H1 (cell line): Measurements from ENCODE around the gene AHI1. TPM values are rescaled to one million over a fixed set of nuclear protein-coding genes. Genes with fewer than 3 reads are reported as not detected.

ENCODE experiments used
- CTCF ChIA-PET: fragments of 300-600 bp; sonication (Branson Sonifier 250); formaldehyde crosslinking; loops from one replicate; lab custom pipeline; 2021; ENCODE audit not compliant: partially characterized antibody; lab: Charles Lee
- POLR2A ChIA-PET: fragments of 300-600 bp; sonication (Branson Sonifier 250); formaldehyde crosslinking; loops from one replicate; lab custom pipeline; 2021; ENCODE audit warnings: inconsistent platforms; ENCODE audit not compliant: partially characterized antibody; lab: Charles Lee
- DNase-seq, 2 experiments: peaks; one replicate each; pipeline versions ENCODE4 v3.0.0 to v3.0.0-alpha.2; 2010 to 2022; ENCODE audit warnings: low spot score in 2 of 2, low read depth in 1 of 2, mixed read lengths in 1 of 2
- FAIRE-seq: peaks from 2 replicates; lab custom pipeline; 2011; peaks lifted over from hg19 to GRCh38; lab: Jason Lieb, UNC
- H2AFZ ChIP-seq: 2 replicates; pipeline ENCODE4 v1.8.1; 2012; ENCODE audit warnings: low read length, inconsistent platforms
- H2AK5ac ChIP-seq: 2 replicates; pipeline ENCODE4 v1.6.1; 2013; ENCODE audit warnings: low read depth, low read length
- H2BK120ac ChIP-seq: replicated peaks from 2 replicates; pipeline ENCODE3; 2013; ENCODE audit warnings: low read depth, low read length, inconsistent platforms
- H2BK12ac ChIP-seq: 2 replicates; pipeline ENCODE4 v1.6.1; 2013; ENCODE audit warnings: low read depth, low read length
- H2BK15ac ChIP-seq: 2 replicates; pipeline ENCODE4 v1.6.1; 2013; ENCODE audit warnings: low read length
- H2BK20ac ChIP-seq: 2 replicates; pipeline ENCODE4 v1.6.1; 2013; ENCODE audit warnings: low read length
- H2BK5ac ChIP-seq: 2 replicates; pipeline ENCODE4 v1.6.1; 2013; ENCODE audit warnings: low read depth, low read length
- H3K14ac ChIP-seq: 2 replicates; pipeline ENCODE4 v1.6.1; 2013; ENCODE audit warnings: inconsistent platforms; ENCODE audit not compliant: insufficient read length
- H3K18ac ChIP-seq: 2 replicates; pipeline ENCODE4 v1.6.1; 2013; ENCODE audit warnings: low read length; ENCODE audit errors: extremely low read depth
- H3K23ac ChIP-seq: 2 replicates; pipeline ENCODE4 v1.6.1; 2013; ENCODE audit warnings: inconsistent platforms; ENCODE audit not compliant: insufficient read length
- H3K23me2 ChIP-seq: 2 replicates; pipeline ENCODE4 v1.6.1; 2013; ENCODE audit warnings: low read depth, low read length
- H3K27ac ChIP-seq: 2 replicates; pipeline ENCODE4 v1.6.1; 2011; ENCODE audit warnings: low read depth, low read length, inconsistent platforms
- H3K27me3 ChIP-seq, 4 experiments: replicated peaks in 1 of 4; 1 replicate in 1 of 4; 2 replicates in 3 of 4; pipeline versions ENCODE4 v1.6.1 to v1.8.1; 2011 to 2013; ENCODE audit warnings: low read length in 3 of 4, mild to moderate bottlenecking in 3 of 4, inconsistent platforms in 2 of 4, mixed read lengths in 2 of 4, moderate library complexity in 1 of 4; ENCODE audit not compliant: control insufficient read depth in 3 of 4, insufficient read depth in 3 of 4; ENCODE audit errors: extremely low read depth in 1 of 4
- H3K36me3 ChIP-seq, 4 experiments: 2 replicates each; pipeline versions ENCODE4 v1.6.1 to v1.8.1; 2011 to 2013; ENCODE audit warnings: mild to moderate bottlenecking in 4 of 4, low read length in 3 of 4, moderate library complexity in 2 of 4, control low read depth in 1 of 4, inconsistent platforms in 1 of 4; ENCODE audit not compliant: insufficient read depth in 4 of 4, control insufficient read depth in 2 of 4
- H3K4ac ChIP-seq: replicated peaks from 2 replicates; pipeline ENCODE3; 2013; ENCODE audit warnings: low read length, low read depth, mixed read lengths, inconsistent platforms; ENCODE audit not compliant: insufficient read length
- H3K4me1 ChIP-seq, 4 experiments: replicated peaks in 1 of 4; 1 replicate in 1 of 4; 2 replicates in 3 of 4; pipeline versions ENCODE4 v1.6.1 to v1.8.1; 2011 to 2013; ENCODE audit warnings: low read length in 3 of 4, inconsistent platforms in 2 of 4, mixed read lengths in 1 of 4; ENCODE audit not compliant: insufficient read depth in 4 of 4, control insufficient read depth in 3 of 4
- H3K4me2 ChIP-seq, 2 experiments: 2 replicates each; pipeline versions ENCODE4 v1.6.1 to v1.8.1; 2011 to 2013; ENCODE audit warnings: low read depth in 2 of 2, low read length in 2 of 2, control low read depth in 1 of 2, inconsistent platforms in 1 of 2, mild to moderate bottlenecking in 1 of 2; ENCODE audit not compliant: insufficient read depth in 1 of 2
- H3K4me3 ChIP-seq, 4 experiments: fragments of 200-600, 300-600 bp in 1 of 4; sonication (generic), shearing (Covaris generic), sonication (Bioruptor Twin) in 1 of 4; 2 replicates each; pipeline versions ENCODE4 v1.5.1 to v1.8.1; 2011 to 2016; ENCODE audit warnings: low read length in 4 of 4, low read depth in 3 of 4, control low read depth in 2 of 4, inconsistent platforms in 2 of 4, mild to moderate bottlenecking in 2 of 4, mixed read lengths in 1 of 4, moderate library complexity in 1 of 4; ENCODE audit not compliant: insufficient read depth in 2 of 4; ENCODE audit errors: extremely low read depth in 1 of 4
- H3K56ac ChIP-seq: replicated peaks from 2 replicates; pipeline ENCODE3; 2013; ENCODE audit warnings: low read depth, mild to moderate bottlenecking, mixed read lengths, low read length, inconsistent platforms; ENCODE audit not compliant: insufficient read length
- H3K79me1 ChIP-seq: 2 replicates; pipeline ENCODE4 v1.6.1; 2013; ENCODE audit warnings: low read depth, low read length, control low read depth
- H3K79me2 ChIP-seq, 2 experiments: 2 replicates each; pipeline versions ENCODE4 v1.6.1 to v1.8.1; 2012 to 2013; ENCODE audit warnings: low read length in 2 of 2, mild to moderate bottlenecking in 2 of 2, inconsistent platforms in 1 of 2; ENCODE audit not compliant: insufficient read depth in 2 of 2, control insufficient read depth in 1 of 2
- H3K9ac ChIP-seq, 4 experiments: replicated peaks in 1 of 4; 1 replicate in 1 of 4; 2 replicates in 3 of 4; pipeline versions ENCODE4 v1.6.1 to v1.8.1; 2011 to 2013; ENCODE audit warnings: low read depth in 3 of 4, low read length in 3 of 4, control low read depth in 2 of 4, mild to moderate bottlenecking in 2 of 4, moderate library complexity in 2 of 4, inconsistent platforms in 1 of 4; ENCODE audit errors: extremely low read depth in 1 of 4
- H3K9me3 ChIP-seq, 2 experiments: 2 replicates each; pipeline versions ENCODE4 v1.6.1 to v1.8.1; 2012 to 2013; ENCODE audit warnings: mild to moderate bottlenecking in 2 of 2, moderate library complexity in 2 of 2, control low read depth in 1 of 2, inconsistent platforms in 1 of 2, low read depth in 1 of 2, low read length in 1 of 2, mixed read lengths in 1 of 2; ENCODE audit not compliant: insufficient read depth in 2 of 2
- H4K20me1 ChIP-seq, 2 experiments: replicated peaks in 1 of 2; 2 replicates each; pipeline versions ENCODE3 to v1.8.1; 2011 to 2013; ENCODE audit warnings: inconsistent platforms in 2 of 2, low read length in 2 of 2, mild to moderate bottlenecking in 1 of 2; ENCODE audit not compliant: insufficient read depth in 2 of 2, control insufficient read depth in 1 of 2
- H4K5ac ChIP-seq: 2 replicates; pipeline ENCODE4 v1.6.1; 2013; ENCODE audit warnings: low read length, low read depth, mixed read lengths, inconsistent platforms; ENCODE audit not compliant: insufficient read length
- H4K8ac ChIP-seq: 2 replicates; pipeline ENCODE4 v1.8.0; 2013; ENCODE audit warnings: mild to moderate bottlenecking, moderate library complexity, low read length, inconsistent platforms; ENCODE audit not compliant: insufficient read depth; ENCODE audit errors: extremely low read depth
- H4K91ac ChIP-seq: replicated peaks from 2 replicates; pipeline ENCODE3; 2013; ENCODE audit warnings: low read length, mixed read lengths, inconsistent platforms; ENCODE audit not compliant: insufficient read length
- HDAC2 ChIP-seq, 2 experiments: fragments of 300-600 bp in 1 of 2; sonication (generic) in 1 of 2; IDR thresholded peaks; 2 replicates each; pipeline ENCODE4 v1.6.1; 2011 to 2012; ENCODE audit warnings: low read depth in 2 of 2, low read length in 2 of 2, mild to moderate bottlenecking in 2 of 2, moderate library complexity in 2 of 2, borderline replicate concordance in 1 of 2, inconsistent platforms in 1 of 2
- JUN ChIP-seq: IDR thresholded peaks from 2 replicates; pipeline ENCODE4 v1.6.1; 2011; ENCODE audit warnings: low read depth, mild to moderate bottlenecking, improper control_type of control experiment, low read length
- SP2 ChIP-seq: IDR thresholded peaks from 2 replicates; pipeline ENCODE4 v1.6.1; 2012; ENCODE audit warnings: mild to moderate bottlenecking, low read length, inconsistent platforms
- SUZ12 ChIP-seq: fragments of 200-600 bp; sonication (generic); IDR thresholded peaks from 2 replicates; pipeline ENCODE4 v1.6.1; 2012; ENCODE audit warnings: mild to moderate bottlenecking, inconsistent platforms, low read length, moderate library complexity, mixed read lengths
- TBP ChIP-seq: IDR thresholded peaks from 2 replicates; pipeline ENCODE4 v1.6.1; 2011; ENCODE audit warnings: low read depth, low read length, improper control_type of control experiment
- YY1 ChIP-seq: IDR thresholded peaks from 2 replicates; pipeline ENCODE4 v1.6.1; 2011; ENCODE audit warnings: low read depth, mild to moderate bottlenecking, low read length
- WGBS, 2 experiments: shearing (Covaris generic) in 1 of 2; methylation state at CpG; one replicate each; pipeline versions ENCODE4 v1.1.6 to v1.1.7; 2013 to 2015; ENCODE audit warnings: low lambda C conversion rate in 2 of 2, mixed read lengths in 2 of 2, inconsistent platforms in 1 of 2, low coverage in 1 of 2, missing lambda C conversion rate in 1 of 2; ENCODE audit not compliant: insufficient replicate concordance in 2 of 2, insufficient coverage in 1 of 2, insufficient read length in 1 of 2; ENCODE audit errors: extremely low coverage in 1 of 2, missing lambda C conversion rate in 1 of 2; 5-methylcytosine and 5-hydroxymethylcytosine counted together
- polyA plus RNA-seq, 7 experiments: library from polyadenylated mRNA; depleted of rRNA in 3 of 7; stranded (reverse) in 5 of 7; unstranded in 2 of 7; fragments of >200 nt in 5 of 7; fragments of 200-250 nt in 2 of 7; gene quantifications; 1 replicate in 5 of 7; 2 replicates in 1 of 7; 4 replicates in 1 of 7; pipeline versions ENCODE4 v1.2.1 to v1.2.3, GENCODE V29; 2011 to 2013; ENCODE audit warnings: missing spikeins in 2 of 7, mixed read lengths in 2 of 7
- total RNA-seq: library from RNA; stranded (reverse); fragmentation: NEBNext Ultra II Directional; extraction: Animal tissue kit (Norgen Biotek cat#: 25700); gene quantifications from 2 replicates; pipeline ENCODE4 v1.2.1, GENCODE V29; 2021

Gene AHI1
- total and polyA plus RNA-seq, 2 of the 8 experiments (the other 6 are each of a cell fraction or from before 2014, with no cell fraction given), result 4.2 to 19.6 TPM

GRCh38 chr6:135532559-135532958, 35.0 kb upstream of the AHI1 start:
- Histone ChIP-seq H3K4me3 (no peak overlapping the region), H2BK120ac (no peak overlapping the region), H3K27ac (no peak overlapping the region), H3K9me3 (no peaks in the 10 kb centered on the region), H4K91ac (no peak overlapping the region), H4K8ac (no peak overlapping the region), H3K18ac (no peak overlapping the region), H3K23ac (no peak overlapping the region), H3K4me2 (no peak overlapping the region), H3K9ac (no peak overlapping the region), H2AFZ (no peak overlapping the region), H2AK5ac (no peak overlapping the region), H3K79me1 (no peaks in the 10 kb centered on the region), H3K36me3 (no peaks in the 10 kb centered on the region), H2BK5ac (no peak overlapping the region), H3K79me2 (no peaks in the 10 kb centered on the region), H2BK15ac (no peak overlapping the region), H3K56ac (no peak overlapping the region), H4K5ac (no peak overlapping the region), H4K20me1 (no peaks in the 10 kb centered on the region), H3K4ac (no peak overlapping the region), H3K23me2 (no peaks in the 10 kb centered on the region), H3K14ac (no peak overlapping the region), H3K27me3 (no peaks in the 10 kb centered on the region), H2BK12ac (no peak overlapping the region), H3K4me1 (peaks cover 0 to under 1% (median under 1%) of the 10 kb centered on the region in 4 experiments; a peak in 4 of 7 replicates), H2BK20ac (no peak overlapping the region)
- DNase-seq, result no peak
- ChIA-PET CTCF (no interaction called here), POLR2A (no interaction called here)
- FAIRE-seq, result no peak
- WGBS, 2 experiments, result 92% methylated on average over 1 of the region's 1 CpG; no CpG with 5 or more reads in 1 of the 2 experiments
- TF ChIP-seq HDAC2 (IDR thresholded peaks at IDR 0.05; ENCODE audit: borderline replicate concordance in 1 of 2, low read depth in 2 of 2, low read length in 2 of 2) (no peak), YY1 (no peak), SUZ12 (no peak), SP2 (no peak), TBP (no peak), JUN (no peak)
